GM20431 (cell line): ENCODE measurements around the gene NDUFB6.
"Not testable (repeated sequence)": the region's sequence is repeated elsewhere in the genome, so short reads cannot be mapped to it uniquely, and the experiment has no call there.

ENCODE experiments used
- in situ Hi-C: fragments of 300-500 bp; cut with MseI, MboI; formaldehyde crosslinking; loops from one replicate; pipeline ENCODE4 v1.15.0; 2020; ENCODE audit warnings: low sequenced_read_pairs; ENCODE audit not compliant: unreplicated experiment

The NDUFB6 gene

DNA sequence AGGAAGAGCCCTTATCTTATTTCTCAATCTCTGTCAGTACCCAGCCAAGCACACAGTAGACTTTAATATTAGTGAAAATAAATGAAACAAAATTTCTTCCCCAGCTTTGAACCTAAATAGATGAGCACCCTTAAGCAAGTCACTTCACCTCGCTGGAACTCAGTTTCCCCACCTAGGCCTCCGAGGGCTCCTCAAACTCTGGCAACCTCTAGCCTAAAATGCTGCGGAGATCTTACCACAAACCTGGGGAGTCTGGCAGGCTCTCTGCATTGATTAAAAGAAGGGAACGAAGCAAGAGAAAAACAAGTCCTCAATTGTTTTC lies 47.3 kb downstream of the NDUFB6 start:
- in situ Hi-C loops = no loop called here

DNA sequence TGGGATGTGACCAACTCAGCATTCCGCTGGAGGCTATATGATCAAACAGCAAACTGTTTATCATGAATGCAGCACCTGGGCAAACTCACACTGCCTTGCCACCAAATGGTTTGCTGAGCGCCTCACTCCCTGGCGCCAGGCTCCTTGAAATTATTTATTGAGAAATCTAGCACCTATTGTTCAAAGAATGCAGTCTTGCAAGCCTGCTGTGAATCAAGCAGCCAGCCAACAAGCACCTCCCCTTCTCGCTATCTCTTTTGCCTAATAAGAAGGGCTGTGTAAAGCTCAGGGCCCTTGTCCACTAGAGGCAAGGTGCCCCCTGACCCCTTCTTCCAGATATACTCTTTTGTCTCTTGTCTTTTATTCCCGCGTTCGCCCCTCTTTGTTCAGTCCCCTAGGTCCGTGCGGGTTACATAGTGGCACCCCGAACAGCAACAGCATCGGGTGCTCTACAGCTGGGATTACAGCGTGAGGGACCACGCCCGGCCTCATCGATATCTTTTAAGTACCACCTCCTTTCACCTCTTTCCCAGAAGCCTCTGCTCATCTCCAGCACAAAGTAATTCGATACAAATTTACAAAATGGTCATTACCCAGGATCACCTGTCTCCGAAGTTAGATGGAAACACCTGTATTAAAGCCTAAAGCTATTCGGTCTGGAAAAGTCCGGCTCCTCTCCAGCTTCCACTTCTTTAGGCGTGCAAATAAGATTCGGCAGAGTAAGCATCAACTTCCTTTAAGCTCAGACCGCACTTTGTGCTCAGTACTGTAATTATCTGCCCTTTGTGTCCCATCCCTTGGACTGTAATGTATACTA lies 47.9 kb downstream of the NDUFB6 start:
- in situ Hi-C loops = no loop called here

DNA sequence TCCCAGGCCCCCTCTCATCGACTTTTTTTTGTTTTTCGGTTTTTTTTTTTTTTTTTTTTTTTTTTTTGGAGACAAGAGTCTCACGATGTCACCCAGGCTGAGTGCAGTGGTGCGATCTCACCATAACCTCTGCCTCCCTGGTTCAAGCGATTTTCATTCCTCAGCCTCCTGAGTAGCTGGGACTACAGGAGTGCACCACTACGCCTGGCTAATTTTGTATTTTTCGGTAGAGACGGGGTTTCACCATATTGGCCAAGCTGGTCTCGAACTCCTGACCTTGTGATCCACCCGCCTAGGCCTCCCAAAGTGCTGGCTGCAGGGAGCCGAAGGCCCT lies 48.4 kb downstream of the NDUFB6 start:
- in situ Hi-C loops = not testable (repeated sequence)

DNA sequence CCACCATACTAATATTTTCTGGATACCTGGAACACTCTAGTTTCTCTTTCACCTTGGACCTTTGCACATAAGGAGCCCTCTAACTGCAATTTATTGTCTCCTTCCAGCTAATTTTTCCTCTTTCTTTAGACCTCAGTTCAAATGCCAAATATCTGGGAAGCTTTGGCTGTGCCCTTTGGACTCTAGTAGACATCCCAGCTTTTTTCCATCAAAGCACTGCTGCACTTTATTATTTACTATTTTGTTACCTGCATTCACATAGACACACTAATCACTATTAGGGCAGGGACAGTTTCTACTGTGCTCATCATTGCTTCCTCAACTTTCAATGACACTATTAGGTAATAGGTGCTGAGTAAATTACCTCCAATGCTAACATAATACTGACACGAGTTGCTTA lies 49.0 kb downstream of the NDUFB6 start:
- in situ Hi-C loops = no loop called here

DNA sequence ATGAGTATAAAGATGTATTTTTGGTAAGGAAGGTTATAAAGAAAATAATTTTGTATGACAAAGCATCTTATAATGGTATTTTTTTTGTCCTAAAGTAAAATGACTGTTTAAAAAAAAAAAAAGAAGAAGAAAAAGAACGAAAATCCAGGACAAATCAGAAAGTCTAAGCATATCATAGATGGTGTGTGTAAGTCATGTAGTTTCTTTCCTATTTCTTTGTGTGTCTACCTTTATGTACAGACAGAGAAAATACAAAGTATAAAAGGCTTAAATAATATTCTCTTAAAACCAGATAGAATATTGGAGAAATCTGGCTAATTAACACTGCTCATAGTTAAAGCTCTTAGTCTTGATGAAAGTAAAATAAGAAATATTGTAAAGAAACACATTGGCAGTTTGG lies 54.7 kb downstream of the NDUFB6 start:
- in situ Hi-C loops = no loop called here

DNA sequence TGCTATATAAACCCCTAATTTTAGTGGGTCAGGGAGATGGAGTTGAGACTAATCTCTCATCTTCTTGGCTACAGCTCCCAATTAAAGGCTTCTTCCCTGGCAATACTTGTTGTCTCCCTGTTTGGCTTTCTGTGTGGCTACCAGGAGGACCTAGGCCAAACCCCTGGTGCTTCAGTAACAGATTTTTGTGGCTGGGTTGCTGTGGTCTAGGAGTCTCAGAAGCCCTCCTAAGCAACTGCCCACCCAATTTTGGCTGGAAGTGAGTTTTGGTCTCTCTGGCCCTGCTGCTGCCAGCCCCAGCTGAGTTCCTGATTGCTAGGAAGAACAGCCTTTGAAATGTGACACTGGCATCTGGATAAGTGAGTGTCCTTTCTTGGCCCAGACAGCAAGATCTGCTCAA lies 56.7 kb downstream of the NDUFB6 start:
- in situ Hi-C loops = no loop called here

DNA sequence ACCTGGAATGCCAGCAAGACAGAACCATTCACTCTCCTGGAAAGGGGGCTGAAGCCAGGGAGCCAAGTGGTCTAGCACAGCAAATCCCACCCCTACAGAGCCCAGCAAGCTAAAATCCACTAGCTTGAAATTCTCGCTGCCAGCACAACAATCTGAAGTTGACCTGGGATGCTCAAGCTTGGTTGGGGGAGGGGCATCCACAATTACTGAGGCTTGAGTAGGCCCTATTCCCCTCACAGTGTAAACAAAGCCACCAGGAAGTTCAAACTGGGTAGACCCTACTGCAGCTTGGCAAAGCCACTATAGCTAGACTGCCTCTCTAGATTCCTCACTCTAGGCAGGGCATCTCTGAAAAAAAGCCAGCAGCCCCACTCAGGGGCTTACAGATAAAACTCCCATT lies 64.2 kb downstream of the NDUFB6 start:
- in situ Hi-C loops = no loop called here

DNA sequence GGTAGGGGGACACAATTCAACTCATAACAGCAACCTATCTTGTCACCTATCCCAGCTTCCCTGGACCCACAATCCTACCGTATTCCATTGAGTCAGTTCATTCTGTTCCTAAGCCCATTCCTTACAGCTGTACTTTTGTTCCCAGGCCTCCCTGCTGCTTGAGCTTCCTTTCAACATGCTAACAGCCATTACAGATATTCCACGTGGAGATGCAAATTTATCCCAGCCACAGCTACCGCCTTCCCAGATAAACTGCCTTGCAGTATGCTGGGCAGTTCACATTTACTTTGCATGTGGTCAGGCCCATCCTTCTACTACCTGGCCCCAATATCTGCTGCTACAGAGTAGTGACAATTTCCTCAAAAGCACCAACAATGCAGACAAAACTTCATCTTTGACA lies 70.0 kb downstream of the NDUFB6 start:
- in situ Hi-C loops = no loop called here
